OCI-LY1 (cell line): ENCODE results near the gene KIF25.

ENCODE experiments used
- CTCF ChIP-seq: fragments of 200-600 bp; sonication (generic), shearing (Covaris generic); IDR thresholded peaks from 2 replicates; pipeline ENCODE4 v1.5.1; 2017; ENCODE audit warnings: mild to moderate bottlenecking, antibody characterized with exemption, low read length, moderate library complexity, mixed read lengths
- EZH2 ChIP-seq: fragments of 200-600 bp; sonication (generic), shearing (Covaris generic); IDR thresholded peaks from 2 replicates; pipeline ENCODE4 v1.8.0; 2017; ENCODE audit warnings: borderline replicate concordance, mixed run types, mild to moderate bottlenecking, antibody characterized with exemption, low read length, moderate library complexity, mixed read lengths

DNA sequence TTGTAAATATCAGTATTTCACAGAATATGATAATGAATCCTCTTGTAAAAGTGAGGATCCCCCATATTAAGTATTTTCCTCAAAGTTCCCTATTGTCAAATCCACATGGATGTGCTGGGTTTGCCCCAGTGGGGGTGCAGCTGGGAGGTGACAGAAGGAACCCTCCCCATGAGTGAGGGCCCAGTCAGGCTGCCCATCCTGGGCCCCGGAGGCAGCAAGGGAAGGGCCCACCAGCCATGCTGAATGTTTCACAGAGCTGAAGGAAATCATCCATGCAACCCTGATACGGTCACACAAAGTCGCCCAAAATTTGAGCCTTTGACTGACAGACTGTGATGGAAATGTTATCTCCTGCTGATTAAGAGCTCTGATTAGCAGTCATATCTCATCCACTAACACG, 41.8 kb downstream of the KIF25 start:
- TF ChIP-seq CTCF = no peak
- TF ChIP-seq EZH2 = no peak
